MM.1S (cell line): Measurements from ENCODE around the gene IGFBP4.

ENCODE experiments used
- EZH2 ChIP-seq: fragments of 300-600 bp; sonication (generic); optimal IDR thresholded peaks from 2 replicates; pipeline ENCODE3; 2017; ENCODE audit warnings: low read depth, mild to moderate bottlenecking, antibody characterized with exemption, low read length, mixed read lengths
- TF ChIP-seq, protein P1 (sequence below): fragments of 300-600 bp; sonication (generic); IDR thresholded peaks from 2 replicates; pipeline ENCODE4 v1.5.1; 2016; ENCODE audit warnings: antibody characterized with exemption, low read length, mixed read lengths

DNA sequence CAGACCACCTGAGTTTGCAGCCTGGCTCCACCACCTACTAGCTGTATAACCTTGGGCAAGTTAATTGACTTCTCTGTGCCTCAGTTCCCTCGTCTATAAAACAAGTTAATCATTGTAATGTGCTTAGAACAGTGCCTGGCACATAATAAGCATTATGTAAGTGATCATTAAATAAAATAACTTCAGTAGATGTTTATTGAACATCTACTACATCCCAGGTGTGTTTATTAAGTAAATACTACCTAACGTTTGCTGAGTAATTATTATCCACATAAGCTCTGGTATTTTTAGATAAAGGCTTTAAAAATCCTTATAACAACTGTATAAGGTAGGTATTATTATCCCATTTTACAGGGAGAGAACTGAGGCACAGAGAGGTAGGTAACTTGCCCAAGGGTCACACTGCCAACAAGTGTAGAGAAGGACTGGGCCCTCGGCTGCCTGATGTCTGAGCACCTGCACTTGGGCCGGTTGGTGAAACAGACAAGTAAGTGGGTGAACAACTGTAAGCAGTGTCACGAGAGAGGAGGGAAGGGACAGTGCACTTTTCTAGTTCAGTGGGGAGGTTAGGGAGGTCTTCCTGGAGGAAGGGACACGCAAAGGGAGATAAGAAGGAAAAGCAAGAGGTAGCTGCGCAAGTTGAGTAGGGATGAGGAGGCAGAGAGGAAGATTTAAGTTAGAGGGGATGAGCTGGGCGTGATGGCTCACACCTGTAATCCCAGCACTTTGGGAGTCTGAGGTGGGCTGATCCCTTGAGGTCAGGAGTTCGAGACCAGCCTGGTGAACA, 53.6 kb downstream of the IGFBP4 start:
- TF ChIP-seq, protein P1, sequence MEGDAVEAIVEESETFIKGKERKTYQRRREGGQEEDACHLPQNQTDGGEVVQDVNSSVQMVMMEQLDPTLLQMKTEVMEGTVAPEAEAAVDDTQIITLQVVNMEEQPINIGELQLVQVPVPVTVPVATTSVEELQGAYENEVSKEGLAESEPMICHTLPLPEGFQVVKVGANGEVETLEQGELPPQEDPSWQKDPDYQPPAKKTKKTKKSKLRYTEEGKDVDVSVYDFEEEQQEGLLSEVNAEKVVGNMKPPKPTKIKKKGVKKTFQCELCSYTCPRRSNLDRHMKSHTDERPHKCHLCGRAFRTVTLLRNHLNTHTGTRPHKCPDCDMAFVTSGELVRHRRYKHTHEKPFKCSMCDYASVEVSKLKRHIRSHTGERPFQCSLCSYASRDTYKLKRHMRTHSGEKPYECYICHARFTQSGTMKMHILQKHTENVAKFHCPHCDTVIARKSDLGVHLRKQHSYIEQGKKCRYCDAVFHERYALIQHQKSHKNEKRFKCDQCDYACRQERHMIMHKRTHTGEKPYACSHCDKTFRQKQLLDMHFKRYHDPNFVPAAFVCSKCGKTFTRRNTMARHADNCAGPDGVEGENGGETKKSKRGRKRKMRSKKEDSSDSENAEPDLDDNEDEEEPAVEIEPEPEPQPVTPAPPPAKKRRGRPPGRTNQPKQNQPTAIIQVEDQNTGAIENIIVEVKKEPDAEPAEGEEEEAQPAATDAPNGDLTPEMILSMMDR: no peak
- TF ChIP-seq EZH2: no peak
